GM21390 (cell line): ENCODE measurements around the gene GRIK4.
A peak's percentile ranks its signal among the peaks of the same experiment; 100 is the strongest.

ENCODE experiments used
- ATAC-seq: cut with Tn5 transposase; IDR thresholded peaks from one replicate; pipeline ENCODE4 v1.9.1; 2021; ENCODE audit not compliant: unreplicated experiment

The GRIK4 gene

GRCh38 chr11:120547316-120547715, 35.8 kb downstream of the GRIK4 start:
- no peak for ATAC-seq

- no peak for ATAC-seq
Observed at GRCh38 chr11:120547811-120548681, 36.5 kb downstream of the GRIK4 start.

DNA sequence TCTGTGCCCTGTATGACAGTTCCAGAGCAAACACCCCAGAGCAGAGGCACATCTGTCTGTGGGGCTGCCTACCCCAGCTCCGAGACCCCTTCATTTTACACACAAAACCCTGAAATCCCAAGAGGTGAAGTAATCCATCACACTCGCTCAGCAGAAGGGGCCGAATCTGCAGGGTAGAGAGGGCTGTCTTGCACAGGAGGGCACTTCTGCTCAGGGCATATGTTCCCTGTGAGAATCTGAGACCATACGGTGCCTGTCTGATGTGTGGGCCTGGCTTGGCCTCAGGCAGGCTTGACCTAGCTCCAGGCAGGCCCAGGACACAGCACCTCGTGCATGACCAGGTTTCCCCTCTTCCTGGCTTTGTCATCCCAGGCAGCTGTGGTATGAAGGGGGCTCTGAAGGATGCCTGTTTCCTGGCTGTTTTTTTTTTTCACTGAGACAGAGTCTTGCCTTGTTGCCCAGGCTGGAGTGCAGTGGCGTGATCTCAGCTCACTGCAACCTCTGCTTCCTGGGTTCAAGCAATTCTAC, 37.2 kb downstream of the GRIK4 start:
- no peak for ATAC-seq

GRCh38 chr11:120549346-120549745, 37.8 kb downstream of the GRIK4 start:
- ATAC-seq, result no peak

DNA sequence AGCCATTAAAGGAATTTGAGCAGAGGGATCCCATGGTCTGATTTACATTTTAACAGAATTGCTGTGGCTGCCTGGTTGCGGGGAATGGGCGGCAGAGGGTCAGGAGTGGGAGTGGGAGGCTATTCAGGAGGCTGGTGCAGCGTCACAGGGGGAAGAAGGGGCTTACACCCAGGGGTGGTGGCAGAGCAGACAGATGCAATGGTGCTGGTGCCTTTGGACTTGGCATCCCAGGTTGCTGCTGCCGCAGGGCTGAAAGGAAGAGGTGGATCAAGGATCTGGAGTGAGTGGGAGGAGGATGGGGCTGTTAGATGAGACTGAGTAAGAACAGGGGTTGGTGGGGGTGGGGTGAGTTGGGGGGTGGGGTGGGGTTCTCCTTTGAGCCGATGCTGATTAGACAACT, 38.5 kb downstream of the GRIK4 start:
- ATAC-seq, result no peak

DNA sequence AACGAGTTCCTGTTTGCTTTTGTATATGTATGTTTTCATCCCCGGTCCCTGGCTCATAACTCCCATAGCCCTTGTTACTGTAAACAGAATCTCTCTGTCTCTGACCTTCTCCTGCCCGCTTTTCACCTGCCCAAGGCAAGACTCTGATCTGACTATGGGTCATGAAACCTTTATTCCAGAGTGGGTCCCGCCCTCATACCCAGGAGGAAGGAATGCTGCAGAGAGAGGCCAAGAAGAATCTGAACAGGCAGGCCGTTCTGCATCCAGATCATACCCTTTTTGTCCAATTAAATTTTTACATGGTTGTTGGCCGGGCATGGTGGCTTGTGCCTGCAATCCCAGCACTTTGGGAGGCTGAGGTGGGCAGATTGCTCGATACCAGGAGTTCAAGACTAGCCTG, 39.6 kb downstream of the GRIK4 start:
- no peak for ATAC-seq

DNA sequence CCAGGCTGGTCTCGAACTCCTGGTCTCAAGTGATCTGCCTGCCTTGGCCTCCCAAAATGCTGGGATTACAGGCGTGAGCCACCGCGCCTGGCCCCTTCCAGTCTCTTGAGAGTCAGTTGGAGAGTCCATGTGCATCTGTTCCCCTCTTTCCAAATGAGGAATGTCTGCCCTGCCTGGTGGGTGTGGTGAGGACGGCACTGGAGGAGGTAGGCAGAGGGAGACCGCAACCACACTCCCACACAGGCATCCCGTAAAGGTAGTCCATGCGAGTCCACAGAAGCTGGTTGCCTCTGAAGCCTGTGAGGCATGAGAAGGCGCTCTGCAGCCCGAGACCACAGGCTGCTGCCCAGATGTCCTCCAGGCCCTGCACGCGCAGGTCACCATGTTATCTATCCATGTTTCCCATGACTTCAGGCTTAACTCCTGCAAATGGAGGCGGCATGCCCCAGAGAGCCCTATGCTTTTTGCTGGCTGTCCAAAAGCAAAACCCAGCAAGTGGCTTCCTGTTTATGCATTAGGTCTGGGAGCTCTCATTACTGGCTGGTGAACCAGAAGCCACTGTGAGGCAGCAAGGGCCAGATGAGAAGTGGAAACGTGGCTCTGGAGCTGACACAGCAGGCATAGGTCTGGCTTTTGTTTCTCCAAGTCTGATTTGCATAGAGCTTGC, 43.4 kb downstream of the GRIK4 start:
- ATAC-seq, result no peak

DNA sequence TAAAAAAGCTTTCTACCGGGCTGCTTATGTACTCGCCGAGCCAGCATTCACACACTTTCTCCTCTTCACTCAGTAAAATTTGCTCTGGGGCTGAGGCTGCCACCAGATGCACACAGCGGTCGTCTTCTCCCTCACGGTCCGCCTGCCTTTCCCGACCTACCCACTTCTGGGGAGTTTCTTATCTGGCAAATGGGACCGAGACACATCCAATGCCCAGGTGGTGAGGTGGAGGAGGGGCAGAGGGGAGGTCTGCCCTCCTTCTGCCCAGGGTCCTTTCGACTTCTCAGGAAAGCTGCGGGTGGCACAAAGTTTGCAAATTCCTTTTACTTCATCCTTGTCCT, 43.9 kb downstream of the GRIK4 start:
- no peak for ATAC-seq

DNA sequence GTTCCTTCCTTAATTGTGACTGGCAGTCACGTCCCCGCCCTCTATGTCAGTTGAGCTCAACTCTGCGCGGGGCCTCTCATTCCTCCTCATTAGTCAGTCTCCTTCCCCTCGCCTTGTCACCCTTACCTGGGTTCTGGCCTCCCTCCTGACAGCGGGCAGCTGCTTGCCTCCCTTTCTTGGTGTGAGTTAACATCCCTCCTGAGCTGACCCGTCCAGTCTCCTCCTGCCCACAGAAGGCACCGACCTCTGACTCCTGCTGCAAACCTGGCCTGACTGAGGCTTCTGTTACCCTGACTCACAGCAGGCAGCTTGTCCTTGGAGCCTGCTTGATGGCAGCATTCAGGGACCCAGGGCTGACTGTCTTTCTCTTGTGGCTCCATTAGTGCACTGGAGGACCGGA, 45.2 kb downstream of the GRIK4 start:
- ATAC-seq, result no peak

- no peak for ATAC-seq
Observed at GRCh38 chr11:120558744-120559431, 47.3 kb downstream of the GRIK4 start.

GRCh38 chr11:120561286-120561685, 49.7 kb downstream of the GRIK4 start:
- ATAC-seq, result no peak

GRCh38 chr11:120562806-120563425, 51.4 kb downstream of the GRIK4 start:
- ATAC-seq, result no peak

DNA sequence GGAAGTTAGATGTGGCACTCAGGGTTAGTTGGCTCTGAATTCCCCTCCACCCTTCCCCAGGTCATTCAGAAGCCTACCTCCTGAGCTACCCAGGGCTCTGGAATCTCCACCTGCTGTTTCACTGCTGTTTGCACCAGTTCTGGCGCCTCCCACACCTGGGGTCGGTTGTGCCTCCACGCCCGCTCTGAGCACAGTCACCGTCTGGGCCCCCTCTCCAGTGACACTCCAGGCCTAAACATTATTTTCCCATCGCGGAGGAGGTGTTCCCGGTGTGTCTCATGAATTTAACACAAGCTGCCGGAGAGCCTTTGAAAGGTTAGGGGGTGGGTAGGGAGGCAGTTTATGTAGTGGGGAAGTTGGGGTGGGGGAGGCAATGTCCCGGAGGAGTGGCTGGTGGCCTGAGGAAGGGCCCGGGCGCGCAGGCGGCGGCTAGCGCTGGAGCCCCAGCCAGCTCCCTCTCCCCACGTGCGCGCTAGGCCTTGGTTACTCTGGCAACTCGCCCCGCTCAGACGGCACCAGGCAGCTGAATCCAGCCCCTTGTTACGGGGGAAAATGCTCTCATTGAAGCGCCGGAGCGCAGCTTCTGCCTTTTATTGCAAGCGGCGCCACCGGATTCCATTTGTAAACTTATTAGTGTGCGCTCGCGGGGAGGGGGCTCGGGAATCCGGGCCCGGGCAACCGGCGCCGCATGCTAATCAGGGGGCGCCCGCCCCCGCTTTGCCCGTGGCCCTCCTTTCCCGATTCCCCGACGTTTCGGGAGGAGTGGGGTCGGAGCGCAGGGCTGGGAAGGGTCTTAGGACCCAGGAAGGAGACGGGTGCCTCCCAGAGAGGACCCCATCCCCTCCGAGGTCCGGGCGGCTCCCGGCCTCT, 52.4 kb downstream of the GRIK4 start:
- ATAC-seq, result no peak

- ATAC-seq, result peak; percentile 61
Observed at GRCh38 chr11:120564573-120565311, 53.2 kb downstream of the GRIK4 start.

DNA sequence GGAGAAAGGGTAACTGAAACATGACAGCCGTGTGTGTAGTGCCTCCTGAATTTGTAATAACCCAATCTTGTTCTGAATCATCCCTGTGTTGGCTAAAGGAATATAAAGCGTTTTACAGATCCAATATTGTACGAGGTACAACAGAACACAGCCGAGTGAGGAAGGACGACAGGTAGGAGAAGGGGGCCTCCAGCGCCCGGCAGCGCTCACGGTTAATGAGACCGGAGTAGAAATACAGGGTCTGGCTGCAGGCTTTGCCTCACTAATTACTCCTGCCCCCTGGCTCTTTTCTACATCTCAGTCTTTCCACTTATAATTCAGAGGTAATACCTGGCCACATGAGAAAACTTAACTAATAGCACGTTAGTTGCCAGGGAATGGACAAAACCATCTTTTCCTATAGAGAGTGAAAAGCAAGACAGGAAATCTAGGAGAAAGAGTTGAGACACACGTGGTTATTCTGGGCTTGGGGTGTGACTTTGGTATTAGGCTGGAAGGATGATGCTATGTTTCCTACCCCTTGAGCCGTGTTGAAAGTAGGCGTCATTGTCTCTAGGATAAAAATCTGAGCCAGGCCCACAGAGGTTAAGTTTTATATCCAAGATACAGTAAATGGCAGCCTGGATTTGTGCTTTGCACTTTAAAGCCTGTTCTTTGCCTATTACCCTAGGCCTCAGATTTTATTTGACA, 54.1 kb downstream of the GRIK4 start:
- no peak for ATAC-seq

- no peak for ATAC-seq
Observed at GRCh38 chr11:120566176-120566575, 54.6 kb downstream of the GRIK4 start.

- ATAC-seq, result no peak
Observed at GRCh38 chr11:120568572-120569307, 57.2 kb downstream of the GRIK4 start.

- ATAC-seq, result no peak
Observed at GRCh38 chr11:120569861-120570260, 58.3 kb downstream of the GRIK4 start.
